ENCODE measurements around the gene RNF13.
A peak's percentile ranks its signal among the peaks of the same experiment; 100 is the strongest.

RNF13 gene, protein sequence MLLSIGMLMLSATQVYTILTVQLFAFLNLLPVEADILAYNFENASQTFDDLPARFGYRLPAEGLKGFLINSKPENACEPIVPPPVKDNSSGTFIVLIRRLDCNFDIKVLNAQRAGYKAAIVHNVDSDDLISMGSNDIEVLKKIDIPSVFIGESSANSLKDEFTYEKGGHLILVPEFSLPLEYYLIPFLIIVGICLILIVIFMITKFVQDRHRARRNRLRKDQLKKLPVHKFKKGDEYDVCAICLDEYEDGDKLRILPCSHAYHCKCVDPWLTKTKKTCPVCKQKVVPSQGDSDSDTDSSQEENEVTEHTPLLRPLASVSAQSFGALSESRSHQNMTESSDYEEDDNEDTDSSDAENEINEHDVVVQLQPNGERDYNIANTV

DNA sequence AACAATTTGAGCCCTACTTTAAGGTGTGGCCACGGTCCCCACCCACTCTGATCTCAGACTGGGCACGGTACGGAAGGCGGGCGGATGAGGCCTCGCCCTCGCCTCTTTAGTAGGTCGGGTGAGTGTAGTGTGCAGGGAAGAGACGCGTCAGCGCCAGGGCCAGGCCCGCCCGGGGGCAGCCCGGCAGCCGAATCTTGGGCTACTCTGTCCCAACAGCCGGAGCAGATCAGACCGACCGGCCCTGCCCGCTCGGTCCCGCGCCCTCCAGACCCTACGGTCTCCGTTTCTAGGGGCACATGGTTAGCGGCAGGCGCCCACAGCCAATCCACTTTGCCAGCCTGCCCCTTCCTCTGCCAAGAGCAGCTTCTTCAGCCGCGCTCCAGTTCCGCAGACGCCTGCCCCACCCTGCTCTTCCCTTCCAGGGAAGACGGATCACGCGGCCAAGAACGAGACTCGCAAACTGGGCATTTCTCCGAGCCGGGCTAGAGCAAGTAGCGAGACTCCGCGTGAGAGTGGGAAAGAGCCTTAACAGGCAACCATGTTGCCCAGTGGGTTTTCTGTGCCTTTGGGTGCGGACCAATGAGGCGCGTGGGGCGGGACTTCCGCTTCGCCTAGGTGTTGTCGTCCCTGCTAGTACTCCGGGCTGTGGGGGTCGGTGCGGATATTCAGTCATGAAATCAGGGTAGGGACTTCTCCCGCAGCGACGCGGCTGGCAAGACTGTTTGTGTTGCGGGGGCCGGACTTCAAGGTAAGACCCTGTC is at the start of gene RNF13:
RNF13 (plus strand) TSS at position 610 of the 761 bp plus-strand sequence. CDS start 32,812 bp downstream, outside the sequence.
- DNase-seq = peak; percentile 98

DNA sequence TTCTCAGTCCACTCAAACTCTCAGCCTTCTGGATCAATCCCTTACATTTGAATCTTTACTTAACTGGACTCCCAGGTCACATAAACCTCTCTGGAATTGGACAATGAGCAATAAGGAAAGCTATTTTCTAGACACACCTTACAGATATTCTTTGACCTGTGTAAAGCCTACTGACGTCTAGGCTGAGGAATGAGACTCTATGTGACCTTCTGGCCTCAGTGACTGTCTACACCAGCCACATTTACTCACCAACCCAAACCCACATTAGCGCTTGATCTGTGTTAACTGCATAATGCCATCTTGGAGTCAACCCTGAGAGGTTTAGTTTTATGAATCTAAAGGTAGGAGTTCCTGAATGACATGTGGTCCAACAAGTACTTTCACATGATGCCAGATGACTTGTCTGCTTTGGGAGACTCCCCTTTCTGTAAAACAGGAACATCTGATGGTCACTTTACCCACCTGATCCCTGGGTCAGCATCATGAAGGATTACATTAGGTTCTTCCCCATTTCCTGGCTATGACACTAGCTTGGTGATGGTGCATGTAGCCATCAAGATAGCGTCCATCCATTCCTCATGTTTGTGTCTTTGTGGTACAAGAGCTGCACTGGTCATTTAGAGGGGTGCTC is 49.3 kb upstream of the RNF13 start:
- peak; percentile 72 for DNase-seq

DNA sequence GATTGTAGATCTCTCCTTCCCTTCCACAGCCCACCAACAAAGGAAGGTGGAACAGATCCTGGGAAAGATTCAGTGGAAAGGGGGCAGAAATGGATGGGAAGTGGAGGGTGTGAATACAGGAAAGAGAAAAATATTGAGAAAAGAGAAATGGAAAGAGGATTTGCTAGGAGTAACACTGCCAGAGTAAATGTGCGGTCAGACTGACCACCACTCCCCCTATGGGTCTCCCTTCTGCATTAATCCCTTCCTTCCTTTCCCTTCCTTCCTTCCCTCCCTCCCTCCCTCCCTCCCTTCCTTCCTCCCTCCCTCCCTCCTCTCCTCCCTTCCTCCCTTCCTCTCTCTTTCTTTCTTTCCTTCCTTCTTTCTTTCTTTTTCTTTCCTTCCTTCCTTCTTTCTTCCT is 48.7 kb upstream of the RNF13 start:
- no peak for DNase-seq

DNA sequence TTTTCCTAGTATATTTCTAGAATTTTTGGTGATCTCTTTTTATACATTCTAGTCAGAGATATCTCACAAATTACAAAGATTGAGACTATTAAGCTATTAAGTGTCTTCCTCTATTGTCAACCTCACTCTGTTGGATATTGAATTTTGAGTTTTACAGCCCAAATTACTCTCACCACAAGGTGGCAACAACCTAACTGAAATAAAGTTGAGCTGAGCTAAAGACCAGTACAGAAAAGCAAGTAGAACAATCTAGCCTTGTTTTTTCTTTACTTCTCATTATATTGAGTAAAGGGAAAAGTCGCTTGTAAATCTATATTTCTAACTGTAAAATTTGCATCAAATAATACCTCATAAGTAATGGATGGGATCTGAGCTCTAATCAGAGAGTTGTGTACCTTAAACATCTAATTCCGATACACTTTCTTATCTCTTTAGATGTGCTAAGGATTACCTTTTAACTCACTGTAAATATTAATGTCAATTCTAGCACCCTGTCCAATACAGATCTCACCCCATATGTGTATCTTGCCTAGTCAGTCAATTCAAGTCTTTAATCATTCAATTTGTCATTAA is 47.2 kb upstream of the RNF13 start:
- DNase-seq = peak; percentile 55

DNA sequence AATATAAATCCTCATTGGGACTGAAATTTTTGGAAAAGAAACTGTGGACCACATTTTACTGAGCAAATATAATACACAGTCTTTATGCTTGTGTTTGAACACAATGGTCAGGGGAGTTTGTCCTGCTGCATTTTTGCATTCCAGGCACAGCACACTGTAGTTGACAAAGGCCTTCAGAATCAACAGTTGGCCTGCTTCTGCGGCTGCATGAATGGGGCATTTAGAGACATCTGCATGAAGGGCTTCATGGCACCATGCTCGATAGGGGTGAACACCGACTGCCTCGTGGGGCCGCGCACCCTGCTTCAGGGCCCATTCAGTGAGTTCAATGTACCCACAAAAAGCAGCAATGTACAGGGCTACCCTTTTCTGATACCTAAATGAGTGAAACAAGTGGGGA is 45.3 kb upstream of the RNF13 start:
- no peak for DNase-seq

DNA sequence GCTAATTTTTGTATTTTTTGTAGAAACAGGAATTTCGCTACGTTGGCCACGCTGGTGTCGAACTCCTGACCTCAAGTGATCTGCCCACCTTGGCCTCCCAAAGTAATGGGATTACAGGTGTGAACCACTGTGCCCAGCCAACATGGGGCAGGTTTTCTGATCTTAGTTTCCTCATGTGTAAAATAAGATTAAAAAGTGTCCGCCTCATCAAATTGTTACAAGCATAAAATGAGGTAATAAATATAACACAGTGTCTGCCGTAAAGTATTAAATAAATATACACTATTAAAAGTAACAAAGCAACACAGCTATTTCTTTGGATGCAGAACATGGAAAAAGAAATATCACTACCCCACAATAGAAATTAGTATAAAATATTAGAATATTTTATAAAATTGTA is 44.3 kb upstream of the RNF13 start:
- no peak for DNase-seq

DNA sequence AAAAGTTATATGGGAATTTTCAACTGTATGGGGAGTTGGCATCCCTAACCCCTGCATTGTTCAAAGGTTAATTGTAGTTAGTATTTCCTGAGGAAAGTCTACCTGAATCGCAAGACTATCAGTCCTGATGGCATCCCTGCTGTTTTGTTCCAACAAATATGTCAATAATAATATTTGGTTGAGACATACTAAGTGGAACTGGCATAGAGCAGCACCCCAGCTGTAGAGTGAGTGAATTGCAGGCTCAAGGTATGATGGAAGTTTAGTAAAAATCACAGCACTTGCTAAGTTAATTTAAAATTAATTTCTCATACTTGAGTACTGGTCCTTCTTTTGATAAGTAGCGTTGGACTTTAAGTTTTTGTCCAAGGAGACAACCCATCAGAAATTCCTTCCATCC is 42.8 kb upstream of the RNF13 start:
- DNase-seq = no peak

DNA sequence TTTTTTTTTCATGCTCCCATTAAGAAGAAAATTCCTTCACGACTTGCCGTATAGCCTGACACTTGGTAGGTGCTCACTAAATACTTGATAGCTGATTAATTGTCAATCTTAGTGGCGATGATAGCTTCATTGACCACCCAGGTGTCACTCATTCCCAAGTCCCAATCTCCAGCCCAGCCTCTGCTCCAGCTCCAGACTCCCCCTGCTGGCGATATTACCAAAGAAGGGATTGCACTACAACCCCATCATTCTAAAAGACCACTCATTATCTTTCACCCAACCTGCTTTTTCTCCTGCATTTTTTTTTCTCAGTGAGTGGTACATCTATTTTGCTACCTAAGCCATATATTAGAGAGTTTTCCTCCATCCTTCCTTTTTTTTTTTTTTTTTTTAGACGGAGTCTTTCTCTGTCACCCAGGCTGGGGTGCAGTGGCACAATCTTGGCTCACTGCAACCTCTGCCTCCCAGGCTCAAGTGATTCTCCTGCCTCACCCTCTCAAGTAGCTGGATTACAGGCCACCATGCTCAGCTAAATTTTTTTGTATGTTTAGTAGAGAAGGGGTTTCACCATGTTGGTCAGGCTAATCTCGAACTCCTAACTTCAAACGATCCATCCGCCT is 41.3 kb upstream of the RNF13 start:
- peak; percentile 43 for DNase-seq

DNA sequence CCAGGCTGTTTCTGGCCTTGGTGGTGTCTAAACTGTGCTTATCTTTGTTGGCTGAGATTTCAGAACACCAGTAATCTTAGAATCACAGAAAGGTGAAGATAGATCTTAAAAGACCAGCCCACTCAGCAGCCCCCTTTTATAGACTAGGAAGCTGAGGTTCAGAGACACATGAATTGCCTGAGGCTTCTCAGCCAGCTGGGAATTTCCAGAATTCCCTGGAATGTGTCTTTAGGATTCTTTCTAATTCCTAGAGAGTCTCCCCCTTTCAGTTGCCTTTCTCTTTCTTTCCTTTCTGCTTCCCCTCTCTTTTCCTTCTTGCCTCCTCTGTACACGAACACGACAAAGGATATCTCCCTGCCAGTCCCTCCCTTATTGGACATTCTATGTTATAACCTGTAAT is 40.2 kb upstream of the RNF13 start:
- DNase-seq = no peak

DNA sequence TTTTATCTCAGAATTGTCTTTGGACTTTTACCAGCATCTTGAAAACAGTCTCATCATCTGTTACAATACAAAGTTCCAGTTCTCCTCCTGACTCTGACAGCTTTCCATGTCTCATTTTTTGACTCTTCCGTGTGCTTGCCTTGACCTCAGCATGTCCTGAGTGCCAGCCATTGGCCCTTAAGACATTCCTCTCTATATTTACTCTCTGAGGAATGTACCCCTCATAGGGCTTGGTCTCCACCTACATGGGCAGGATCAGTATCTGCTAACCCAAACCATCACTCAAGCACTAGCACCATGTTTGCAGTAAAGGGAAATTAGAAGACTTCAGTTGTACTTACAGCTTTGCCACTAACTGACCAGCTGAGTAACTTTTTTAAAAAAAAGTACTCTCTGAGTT is 36.8 kb upstream of the RNF13 start:
- DNase-seq = no peak

DNA sequence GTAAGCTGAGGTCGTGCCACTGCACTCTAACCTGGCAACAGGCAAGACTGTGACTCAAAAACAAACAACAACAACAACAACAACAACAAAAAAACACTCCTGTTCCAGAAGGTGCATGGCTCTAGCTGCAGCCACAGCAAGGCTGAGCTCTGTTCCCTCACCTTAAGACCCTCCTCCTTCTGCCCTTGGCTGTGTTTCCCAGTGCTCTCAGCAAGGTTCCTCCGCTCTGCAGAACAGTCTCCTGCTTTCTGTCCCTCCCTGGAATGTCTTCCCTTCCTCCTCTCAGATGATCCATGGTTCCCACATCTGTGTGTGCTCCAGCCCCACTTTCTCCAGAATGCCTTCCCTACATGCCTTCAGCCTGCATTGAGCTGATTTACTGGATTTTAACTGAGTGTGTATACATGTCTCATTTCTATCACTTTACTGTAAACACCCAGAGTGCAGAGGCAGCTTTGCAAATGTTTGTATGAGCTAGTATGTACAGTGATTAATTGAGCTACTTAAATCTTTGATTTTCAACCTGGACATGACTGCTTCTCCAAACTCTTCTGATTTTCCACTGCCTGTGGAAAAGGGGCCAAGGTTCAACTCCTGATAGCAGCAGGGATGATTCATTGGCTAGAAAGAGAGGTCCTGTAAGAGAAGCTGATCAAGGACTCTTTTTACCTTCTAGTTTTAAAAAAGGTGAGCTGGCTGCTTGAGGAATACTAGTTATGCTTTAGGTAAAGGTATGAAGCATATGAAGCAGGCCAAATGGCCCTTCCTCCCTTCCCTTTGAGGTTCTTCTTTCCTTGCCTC is 35.4 kb upstream of the RNF13 start:
- DNase-seq = no peak

DNA sequence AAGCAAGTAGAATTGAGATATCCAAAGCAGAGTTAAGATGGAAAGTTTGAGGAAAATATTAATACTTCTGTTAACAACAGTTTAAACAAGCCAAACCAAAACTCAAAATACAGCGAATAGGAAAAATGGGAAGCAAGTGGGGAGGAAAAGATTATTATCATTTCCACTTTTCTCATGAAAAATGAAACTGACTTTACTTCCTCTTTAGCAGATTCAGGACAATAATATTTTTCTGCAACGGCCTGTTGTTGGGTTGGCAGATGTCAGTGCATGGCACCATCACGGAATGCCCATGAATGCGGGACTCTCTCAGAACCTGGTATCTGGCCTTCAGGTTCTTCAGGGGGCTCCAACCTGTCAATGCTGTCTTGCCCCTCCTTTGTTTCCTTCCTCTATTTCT is 31.8 kb upstream of the RNF13 start:
- peak; percentile 90 for DNase-seq

DNA sequence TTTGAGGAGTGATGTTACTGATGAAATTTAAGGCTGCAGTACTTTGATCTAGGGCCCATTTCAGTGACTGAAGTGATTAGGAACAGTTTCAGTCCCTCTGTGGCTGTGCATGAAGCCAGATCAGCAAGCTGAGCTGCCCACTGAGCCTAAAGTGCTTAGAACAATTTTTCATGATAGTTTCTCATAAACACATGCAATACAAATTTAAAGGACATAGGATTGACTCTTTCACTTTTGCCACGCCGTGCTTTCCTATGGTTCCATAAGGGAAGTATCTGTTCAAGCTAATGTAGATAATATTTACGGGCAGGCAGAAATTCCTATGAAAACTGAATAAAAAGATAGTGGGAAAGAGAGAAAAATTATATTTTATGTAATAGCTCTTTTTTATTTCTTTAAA is 31.3 kb upstream of the RNF13 start:
- peak; percentile 52 for DNase-seq

DNA sequence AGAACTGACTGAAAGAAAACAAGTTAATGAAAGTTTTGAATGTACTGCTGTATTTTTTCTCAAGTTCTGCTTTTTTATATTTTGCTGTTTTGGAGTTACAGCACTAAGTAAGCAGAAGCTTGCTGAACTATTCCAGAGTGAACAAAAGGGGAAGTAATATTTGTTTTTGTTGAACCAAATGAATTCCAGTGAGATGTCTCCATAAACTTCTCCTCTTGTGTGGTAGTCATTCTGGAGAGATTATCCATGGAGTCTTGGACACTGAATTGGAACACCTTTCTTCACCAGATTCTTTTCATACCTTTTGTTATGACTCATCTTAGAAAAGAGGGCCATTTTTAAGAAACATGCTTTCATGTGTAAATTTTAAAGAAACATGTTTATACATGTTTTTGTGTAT is 29.4 kb upstream of the RNF13 start:
- peak; percentile 86 for DNase-seq

DNA sequence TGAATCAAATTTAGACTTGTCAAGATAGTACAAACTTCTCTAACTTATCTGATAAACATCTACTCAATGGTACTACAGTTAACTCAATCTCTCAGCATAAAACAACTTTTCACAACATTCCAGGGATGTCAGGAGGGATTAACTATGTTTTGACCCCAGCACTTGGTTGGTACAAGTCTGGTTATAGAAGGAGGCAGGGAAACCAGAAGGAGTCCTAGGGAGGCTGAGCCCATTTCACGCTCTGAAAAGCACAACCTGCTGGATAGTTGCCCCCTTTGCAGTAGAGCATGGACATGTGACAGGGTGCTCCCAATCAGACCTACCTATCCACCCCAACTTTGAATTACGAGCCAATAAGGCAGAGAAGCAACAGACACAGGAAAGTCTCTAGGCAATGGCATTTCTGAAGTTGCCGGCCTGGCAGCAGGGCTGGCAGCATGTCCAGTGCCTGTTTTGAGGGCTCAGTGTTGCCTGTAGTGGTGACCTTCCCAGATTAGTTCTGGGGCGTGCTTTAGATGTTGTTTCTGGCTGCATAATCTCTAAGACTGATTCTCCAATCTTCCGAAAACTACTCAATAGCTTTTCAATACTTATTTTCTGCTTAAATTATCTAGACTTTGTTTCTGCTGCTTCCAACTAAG is 28.8 kb upstream of the RNF13 start:
- DNase-seq = no peak

DNA sequence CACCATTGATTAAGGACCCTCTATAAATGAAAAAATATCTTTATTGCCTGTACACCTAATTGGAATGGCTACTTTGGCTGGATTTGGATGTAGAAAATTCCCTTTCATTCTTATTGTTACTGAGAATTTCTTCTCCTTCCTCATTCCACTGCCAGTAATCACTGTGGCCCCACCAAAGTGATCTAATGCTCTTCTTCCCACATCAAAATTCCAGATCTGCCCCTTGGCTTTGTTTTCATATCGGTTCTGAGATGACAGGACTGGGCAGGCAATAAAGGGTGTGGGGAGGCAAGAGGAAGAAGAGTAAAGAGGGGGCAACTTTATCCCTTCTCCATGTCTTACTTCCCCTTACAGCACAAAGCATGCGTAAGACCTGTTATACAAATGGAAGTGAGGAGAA is 22.7 kb upstream of the RNF13 start:
- DNase-seq = peak; percentile 14

DNA sequence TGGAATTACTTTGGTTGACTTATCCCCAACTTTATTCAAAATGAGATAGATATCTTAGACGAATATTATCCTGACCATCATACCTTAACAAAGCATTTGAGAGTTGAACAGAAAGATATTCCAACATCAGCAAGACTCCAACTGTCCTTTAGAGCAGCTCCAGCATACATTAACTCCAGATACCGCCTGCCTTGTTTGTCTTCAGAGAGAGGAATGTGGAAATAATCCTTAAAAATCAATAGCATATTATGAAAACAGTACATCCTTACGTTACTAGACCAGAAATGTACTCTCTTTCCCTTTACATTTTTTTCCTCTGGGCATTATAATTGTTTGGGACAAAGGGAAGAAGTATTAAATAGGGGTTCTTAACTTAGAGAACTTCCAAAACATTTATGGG is 22.3 kb upstream of the RNF13 start:
- DNase-seq = no peak

DNA sequence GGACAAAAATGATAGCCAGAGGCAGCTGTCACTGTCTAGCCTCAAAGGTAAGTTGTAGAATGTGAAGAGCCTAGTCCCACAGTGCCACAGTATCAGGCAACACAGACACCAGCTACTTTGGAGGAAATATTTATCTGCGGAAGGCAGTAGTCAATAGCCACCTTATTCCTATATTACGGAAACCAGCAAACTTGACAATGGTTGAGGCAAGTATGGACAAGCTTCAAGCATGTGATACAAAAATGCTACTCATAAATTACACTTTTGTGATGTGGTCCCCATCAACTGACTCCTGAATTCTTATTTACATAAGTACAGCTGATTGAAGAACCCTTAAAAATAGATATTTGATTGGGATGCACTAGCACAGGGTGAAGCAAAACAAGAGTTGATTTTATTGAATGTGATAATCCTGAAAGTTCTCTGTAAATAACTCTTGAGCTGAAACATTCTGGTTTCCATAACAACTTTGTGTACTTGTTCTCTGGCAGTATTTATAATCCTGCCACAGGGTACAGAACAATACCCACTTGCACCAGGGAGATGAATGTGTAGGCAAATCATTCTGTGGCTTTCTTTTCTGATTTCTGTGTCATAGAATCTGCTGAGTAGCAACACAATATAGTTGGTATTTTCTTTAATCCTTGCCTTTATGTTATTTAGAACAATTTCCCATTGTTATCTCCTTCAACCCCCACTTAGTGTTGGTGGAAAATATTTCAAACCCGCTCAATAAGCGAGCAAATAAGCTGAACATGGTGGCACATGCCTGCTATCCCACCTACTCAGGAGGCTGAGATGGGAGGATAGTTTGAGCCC is 20.4 kb upstream of the RNF13 start, which contains the start of gene ANKUB1:
ANKUB1 (minus strand) TSS at position 103 of the 819 bp plus-strand sequence. CDS start 188 bp downstream, outside the sequence.
- DNase-seq = no peak

DNA sequence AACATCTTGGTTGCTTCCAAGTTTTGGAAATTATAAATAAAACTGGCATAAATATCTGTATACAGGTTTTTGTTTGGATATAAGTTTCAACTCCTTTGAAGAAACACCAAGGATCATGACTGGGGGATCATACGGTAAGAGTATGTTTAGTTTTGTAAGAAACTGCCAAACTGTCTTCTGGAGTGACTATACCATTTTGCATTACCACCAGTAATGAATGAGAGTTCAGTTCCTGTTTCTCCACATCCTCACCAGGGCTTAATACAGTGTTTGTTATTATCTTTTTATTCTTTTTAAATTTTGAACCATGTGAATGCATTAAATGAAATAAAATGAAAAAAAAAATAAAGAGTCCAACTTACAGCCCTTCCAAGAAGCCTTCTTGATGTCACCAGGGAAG is 17.0 kb upstream of the RNF13 start:
- no peak for DNase-seq

DNA sequence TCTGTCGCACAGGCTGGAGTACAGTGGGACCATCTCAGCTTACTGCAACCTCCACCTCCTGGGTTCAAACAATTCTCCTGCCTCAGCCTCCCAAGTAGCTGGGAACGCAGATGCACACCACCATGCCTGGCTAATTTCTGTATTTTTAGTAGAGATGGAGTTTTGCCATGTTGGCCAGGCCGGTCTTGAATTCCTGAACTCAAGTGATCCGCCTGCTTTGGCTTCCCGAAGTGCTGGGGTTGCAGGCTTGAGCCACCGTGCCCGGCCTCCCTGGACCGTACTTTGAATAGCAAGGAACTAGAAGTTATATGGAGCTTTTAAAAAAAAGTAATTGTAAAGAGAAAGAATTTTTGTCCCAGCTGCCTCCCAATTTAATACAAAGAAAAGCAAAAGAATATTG is 12.3 kb upstream of the RNF13 start:
- DNase-seq = no peak

DNA sequence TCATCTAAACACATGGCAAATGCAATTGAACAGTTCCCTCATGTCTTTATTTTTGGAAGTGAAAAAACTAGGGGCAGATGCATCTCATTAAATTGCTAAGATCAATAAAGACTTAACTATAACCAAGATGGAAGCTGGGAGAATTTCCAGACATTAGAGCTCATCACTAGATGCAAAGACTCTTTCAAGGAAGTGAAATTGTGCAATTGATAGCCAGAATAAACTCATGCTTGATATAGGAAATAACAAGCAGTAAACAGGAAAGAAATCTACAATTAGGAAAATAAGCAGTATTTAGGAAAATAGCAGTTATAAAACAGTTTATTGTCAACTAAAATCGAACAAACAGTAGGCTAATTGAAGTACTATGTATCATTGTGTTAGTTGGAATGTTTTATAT is 11.8 kb upstream of the RNF13 start:
- peak; percentile 52 for DNase-seq

Data from inflammatory macrophage treated with lipopolysaccharide for 4 hours (primary cell).